Breast epithelium (tissue), 4 donors: ENCODE data around the gene LHCGR. TPM values are rescaled to one million over a fixed set of nuclear protein-coding genes. Genes with fewer than 3 reads are reported as not detected.
"Not testable (repeated sequence)": the region's sequence is repeated elsewhere in the genome, so short reads cannot be mapped to it uniquely, and the experiment has no call there.

Source experiments
- DNase-seq, 2 donors: peaks; one replicate each; pipeline ENCODE4 v3.0.0-alpha.2; 2019; ENCODE audit warnings: low spot score in 2 of 2
- H3K27ac ChIP-seq, 2 donors: fragments of 200-600 bp; sonication (generic) in 1 of 2; one replicate each; pipeline ENCODE4 v1.5.1; 2016 to 2019; ENCODE audit warnings: mild to moderate bottlenecking in 1 of 2
- H3K27me3 ChIP-seq, 2 donors: fragments of 200-600 bp; sonication (generic) in 1 of 2; one replicate each; pipeline versions ENCODE4 v1.5.1 to v1.6.0; 2017 to 2019; ENCODE audit warnings: control low read depth in 1 of 2, mild to moderate bottlenecking in 1 of 2
- H3K36me3 ChIP-seq: fragments of 200-600 bp; one replicate; pipeline ENCODE4 v1.5.1; 2019
- H3K4me1 ChIP-seq, 2 donors: fragments of 200-600 bp; sonication (generic); one replicate each; pipeline ENCODE4 v1.5.1; 2016 to 2019; ENCODE audit warnings: control low read depth in 1 of 2
- H3K4me3 ChIP-seq, 3 donors: fragments of 200-600 bp; sonication (generic); 1 replicate in 2 of 3; 2 replicates in 1 of 3; pipeline ENCODE4 v1.5.1; 2016 to 2019; ENCODE audit warnings: mild to moderate bottlenecking in 3 of 3, moderate library complexity in 2 of 3
- H3K9me3 ChIP-seq, 2 donors: fragments of 200-600 bp; sonication (generic) in 1 of 2; one replicate each; pipeline ENCODE4 v1.5.1; 2016 to 2019; ENCODE audit warnings: control low read depth in 1 of 2
- POLR2A ChIP-seq: fragments of 450-650 bp; IDR thresholded peaks from one replicate; pipeline ENCODE4 v1.6.1; 2016; ENCODE audit warnings: antibody characterized with exemption, mild to moderate bottlenecking, moderate library complexity
- POLR2AphosphoS5 ChIP-seq, 3 donors: sonication (generic); formaldehyde crosslinking; IDR thresholded peaks; one replicate each; pipeline ENCODE4 v1.6.1; 2017; ENCODE audit warnings: antibody characterized with exemption in 3 of 3
- intact Hi-C: fragments of 100-400 bp; cut with DNase I; formaldehyde crosslinking; loops from one replicate; pipeline ENCODE4 v1.15.1; 2023; ENCODE audit warnings: low total_unique reads
- total RNA-seq, 3 donors: library from RNA; depleted of rRNA; stranded (reverse); fragments of >200 nt; gene quantifications; one replicate each; pipeline ENCODE4 v1.1.0, GENCODE V29; 2016
- TF ChIP-seq, protein P1 (sequence below), 3 donors: fragments of 450-650 bp; IDR thresholded peaks; one replicate each; pipeline ENCODE4 v1.5.1; 2016 to 2017; ENCODE audit warnings: antibody characterized with exemption in 3 of 3, mild to moderate bottlenecking in 3 of 3, moderate library complexity in 3 of 3

Gene LHCGR
- total RNA-seq, 3 donors from 2014 or later, result 0.29 to 0.66 (median 0.64) TPM

DNA sequence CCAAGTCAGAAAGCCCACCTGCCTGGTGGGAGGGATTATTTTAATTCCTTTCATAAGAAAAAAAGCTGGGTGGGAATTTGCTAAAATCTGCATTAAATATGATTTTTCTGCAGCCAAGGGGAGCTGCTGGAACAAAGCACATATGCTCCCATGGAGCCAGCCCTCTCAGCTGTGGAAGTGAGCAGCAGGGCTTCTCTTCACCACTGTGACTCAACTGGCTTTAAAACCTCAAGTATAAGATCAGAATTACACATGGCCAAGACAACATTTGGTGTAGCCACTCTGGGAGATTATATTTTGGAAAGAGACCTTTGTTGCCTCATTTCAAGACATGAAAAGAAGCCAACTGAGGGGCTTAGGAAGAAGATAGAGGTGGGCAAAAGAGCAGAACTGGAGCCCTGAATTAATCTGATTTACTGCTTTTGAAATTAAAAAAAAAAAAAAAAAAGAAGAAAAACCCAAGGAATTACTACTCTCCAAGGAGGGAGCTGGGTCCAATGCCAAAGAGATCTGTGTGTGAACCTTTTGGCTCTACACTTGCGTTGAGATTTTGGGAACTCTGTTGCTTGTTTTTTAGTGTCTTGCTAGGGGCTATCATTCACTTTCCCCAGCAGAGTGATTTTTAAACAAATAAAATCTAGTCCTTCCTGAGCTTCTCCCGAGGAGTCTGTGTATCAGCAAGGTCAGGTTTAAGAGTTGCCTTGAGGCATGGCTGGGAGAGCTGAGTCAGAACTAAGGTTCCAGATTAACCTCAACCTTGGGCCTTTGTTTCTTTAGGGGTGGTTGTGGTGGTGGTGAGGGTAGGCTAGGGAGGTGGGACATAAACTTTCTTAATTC is 6.0 kb downstream of the LHCGR start:
- H3K4me1 ChIP-seq, result no peaks in the 10 kb centered on the region
- H3K9me3 ChIP-seq, result no peaks in the 10 kb centered on the region
- intact Hi-C loops, result no loop called here
- no peak overlapping the region for H3K4me3 ChIP-seq
- H3K27me3 ChIP-seq, result peaks cover 0 to under 1% of the 10 kb centered on the region in 2 donors
- no peaks in the 10 kb centered on the region for H3K36me3 ChIP-seq
- TF ChIP-seq, protein P1, sequence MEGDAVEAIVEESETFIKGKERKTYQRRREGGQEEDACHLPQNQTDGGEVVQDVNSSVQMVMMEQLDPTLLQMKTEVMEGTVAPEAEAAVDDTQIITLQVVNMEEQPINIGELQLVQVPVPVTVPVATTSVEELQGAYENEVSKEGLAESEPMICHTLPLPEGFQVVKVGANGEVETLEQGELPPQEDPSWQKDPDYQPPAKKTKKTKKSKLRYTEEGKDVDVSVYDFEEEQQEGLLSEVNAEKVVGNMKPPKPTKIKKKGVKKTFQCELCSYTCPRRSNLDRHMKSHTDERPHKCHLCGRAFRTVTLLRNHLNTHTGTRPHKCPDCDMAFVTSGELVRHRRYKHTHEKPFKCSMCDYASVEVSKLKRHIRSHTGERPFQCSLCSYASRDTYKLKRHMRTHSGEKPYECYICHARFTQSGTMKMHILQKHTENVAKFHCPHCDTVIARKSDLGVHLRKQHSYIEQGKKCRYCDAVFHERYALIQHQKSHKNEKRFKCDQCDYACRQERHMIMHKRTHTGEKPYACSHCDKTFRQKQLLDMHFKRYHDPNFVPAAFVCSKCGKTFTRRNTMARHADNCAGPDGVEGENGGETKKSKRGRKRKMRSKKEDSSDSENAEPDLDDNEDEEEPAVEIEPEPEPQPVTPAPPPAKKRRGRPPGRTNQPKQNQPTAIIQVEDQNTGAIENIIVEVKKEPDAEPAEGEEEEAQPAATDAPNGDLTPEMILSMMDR (IDR thresholded peaks at IDR 0.05), result no peak
- no peak for TF ChIP-seq POLR2AphosphoS5 (IDR thresholded peaks at IDR 0.05)
- TF ChIP-seq POLR2A, result no peak
- no peak for DNase-seq
- no peak overlapping the region for H3K27ac ChIP-seq

DNA sequence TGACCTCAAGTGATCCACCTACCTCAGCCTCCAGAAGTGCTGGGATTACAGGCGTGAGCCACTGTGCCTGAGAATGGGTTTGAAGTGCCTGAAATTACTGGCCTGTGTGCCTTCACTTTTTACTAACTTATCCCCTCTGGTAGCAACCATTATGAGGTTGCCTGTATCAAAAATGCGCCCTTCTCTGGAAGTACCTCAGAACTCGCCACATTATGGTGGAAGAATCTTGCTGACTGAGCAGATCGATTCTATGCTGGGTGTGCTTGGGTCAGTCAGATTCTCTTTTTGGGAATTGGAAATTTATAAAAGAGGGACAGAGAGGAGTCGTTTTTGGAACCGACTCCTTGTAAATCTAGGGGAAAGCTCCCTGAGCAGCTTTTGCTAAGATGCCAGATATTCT is 8.2 kb downstream of the LHCGR start:
- Histone ChIP-seq H3K27ac (no peak overlapping the region), H3K4me3 (no peak overlapping the region), H3K27me3 (no peaks in the 10 kb centered on the region), H3K4me1 (no peaks in the 10 kb centered on the region), H3K36me3 (no peaks in the 10 kb centered on the region), H3K9me3 (no peaks in the 10 kb centered on the region)
- no peak for DNase-seq
- intact Hi-C loops, result no loop called here
- no peak for TF ChIP-seq POLR2AphosphoS5 (IDR thresholded peaks at IDR 0.05)
- no peak for TF ChIP-seq POLR2A
- TF ChIP-seq, protein P1 (IDR thresholded peaks at IDR 0.05), result no peak

DNA sequence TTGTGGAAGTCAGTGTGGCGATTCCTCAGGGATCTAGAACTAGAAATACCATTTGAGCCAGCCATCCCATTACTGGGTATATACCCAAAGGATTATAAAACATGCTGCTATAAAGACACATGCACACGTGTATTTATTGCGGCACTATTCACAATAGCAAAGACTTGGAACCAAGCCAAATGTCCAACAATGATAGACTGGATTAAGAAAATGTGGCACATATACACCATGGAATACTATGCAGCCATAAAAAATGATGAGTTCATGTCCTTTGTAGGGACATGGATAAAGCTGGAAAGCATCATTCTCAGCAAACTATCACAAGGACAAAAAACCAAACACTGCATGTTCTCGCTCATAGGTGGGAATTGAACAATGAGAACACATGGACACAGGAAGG is 16.3 kb downstream of the LHCGR start:
- intact Hi-C loops, H3K27ac ChIP-seq, H3K36me3 ChIP-seq, H3K9me3 ChIP-seq, DNase-seq, H3K4me1 ChIP-seq, H3K4me3 ChIP-seq, H3K27me3 ChIP-seq: not testable (repeated sequence)

DNA sequence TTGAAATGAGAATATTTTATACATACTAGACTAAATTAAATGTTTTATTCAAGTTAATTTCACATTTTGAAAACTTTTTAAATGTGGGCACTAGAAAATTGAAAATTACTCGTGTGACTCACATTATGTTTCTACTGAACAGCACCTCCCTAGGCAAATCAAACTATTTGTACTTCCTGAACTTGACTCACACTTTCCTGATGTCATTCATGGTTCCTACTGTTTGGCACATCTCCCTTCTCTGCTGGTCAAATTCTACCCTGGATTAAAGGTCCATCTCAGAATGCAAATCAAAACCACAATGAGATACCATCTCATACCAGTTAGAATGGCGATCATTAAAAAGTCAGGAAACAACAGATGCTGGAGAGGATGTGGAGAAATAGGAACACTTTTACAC is 16.7 kb downstream of the LHCGR start:
- no peaks in the 10 kb centered on the region for H3K36me3 ChIP-seq
- no peaks in the 10 kb centered on the region for H3K9me3 ChIP-seq
- no peak overlapping the region for H3K27ac ChIP-seq
- intact Hi-C loops, result no loop called here
- DNase-seq, result no peak
- H3K4me3 ChIP-seq, result no peak overlapping the region
- no peaks in the 10 kb centered on the region for H3K4me1 ChIP-seq
- TF ChIP-seq, protein P1 (IDR thresholded peaks at IDR 0.05), result no peak
- TF ChIP-seq POLR2A (no peak), POLR2AphosphoS5 (IDR thresholded peaks at IDR 0.05) (no peak)
- no peaks in the 10 kb centered on the region for H3K27me3 ChIP-seq

DNA sequence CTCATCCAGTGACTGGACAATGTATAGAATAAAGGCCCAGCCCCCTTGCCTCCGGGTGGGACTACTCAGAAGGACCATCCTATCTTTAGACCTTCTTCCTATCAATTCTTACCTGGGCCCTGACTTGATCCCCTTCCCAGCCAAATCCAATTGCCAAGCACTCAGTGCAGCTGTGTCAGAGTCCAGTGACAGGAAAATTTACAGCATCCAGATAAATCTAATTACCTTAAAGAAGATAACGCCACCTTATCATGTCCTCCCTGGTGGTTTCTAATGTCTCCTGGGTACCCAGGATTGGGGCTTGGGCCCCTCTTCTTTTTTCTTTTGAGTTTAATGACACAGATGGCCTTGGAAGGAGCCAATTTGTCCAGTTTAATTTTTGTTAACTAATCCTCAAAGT is 19.3 kb downstream of the LHCGR start:
- H3K4me1 ChIP-seq, result no peaks in the 10 kb centered on the region
- TF ChIP-seq, protein P1 (IDR thresholded peaks at IDR 0.05), result no peak
- TF ChIP-seq POLR2A (no peak), POLR2AphosphoS5 (IDR thresholded peaks at IDR 0.05) (no peak)
- H3K27me3 ChIP-seq, result no peaks in the 10 kb centered on the region
- intact Hi-C loops, result no loop called here
- no peak overlapping the region for H3K27ac ChIP-seq
- DNase-seq, result no peak
- no peaks in the 10 kb centered on the region for H3K9me3 ChIP-seq
- H3K36me3 ChIP-seq, result no peaks in the 10 kb centered on the region
- H3K4me3 ChIP-seq, result no peak overlapping the region
